Retinal pigment epithelial cell (primary cell): ENCODE results near the gene FNDC3B.

Source experiments
- DNase-seq: peaks from one replicate; pipeline ENCODE4 v3.0.0-alpha.2; 2010; ENCODE audit warnings: low read depth
- H3K4me3 ChIP-seq: 2 replicates; pipeline ENCODE4 v1.5.1; 2011; ENCODE audit warnings: mild to moderate bottlenecking, low read length, control low read depth, moderate library complexity
- TF ChIP-seq, protein P1 (sequence below): conservative IDR thresholded peaks from 2 replicates; pipeline ENCODE4 v1.5.1; 2011; ENCODE audit warnings: low read depth, low read length, control low read depth, inconsistent platforms

Gene FNDC3B

DNA sequence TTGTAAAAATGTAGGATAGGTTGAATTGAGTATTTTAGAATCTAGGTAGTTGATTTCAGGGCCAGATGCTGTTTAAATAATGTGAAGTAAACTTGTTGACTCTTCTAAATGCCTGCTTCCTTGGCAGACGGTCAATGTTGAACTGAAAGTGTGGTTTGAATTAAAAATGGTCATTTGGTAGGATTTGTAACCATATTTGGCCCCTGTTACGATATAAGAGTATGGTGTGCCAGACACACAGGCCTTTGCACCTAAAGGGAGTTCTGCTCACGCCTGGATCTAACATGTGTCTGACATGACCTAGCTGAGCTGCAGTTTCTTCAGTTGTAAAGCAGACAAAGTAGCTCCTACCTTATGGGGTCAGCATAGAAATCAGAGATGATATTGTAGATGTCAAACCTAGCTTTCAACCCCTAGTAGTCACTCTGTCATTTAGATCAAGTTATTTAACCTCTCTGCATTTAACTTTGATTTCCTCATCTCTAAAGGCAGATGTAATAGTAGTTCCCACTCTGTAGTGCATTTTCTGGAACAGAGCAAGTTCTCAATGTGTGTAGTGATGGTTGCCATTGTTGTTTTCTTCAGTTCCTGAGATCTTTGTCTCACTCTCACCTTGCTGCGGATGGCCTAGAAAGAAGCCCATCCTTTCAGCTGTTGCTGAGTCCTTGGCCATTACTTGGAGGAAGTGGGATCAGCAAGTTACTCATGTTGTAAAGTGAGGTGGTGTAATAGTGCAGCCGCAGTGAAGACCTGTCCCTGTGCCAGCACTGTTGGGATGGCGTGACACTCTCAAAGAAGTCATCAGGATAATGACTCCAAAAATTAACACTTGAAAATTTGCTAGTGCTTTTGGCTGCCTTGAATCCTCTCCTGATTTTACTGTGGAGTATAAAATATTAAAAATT is 318.7 kb downstream of the FNDC3B start:
- no peak overlapping the region for H3K4me3 ChIP-seq
- DNase-seq, result no peak
- TF ChIP-seq, protein P1, sequence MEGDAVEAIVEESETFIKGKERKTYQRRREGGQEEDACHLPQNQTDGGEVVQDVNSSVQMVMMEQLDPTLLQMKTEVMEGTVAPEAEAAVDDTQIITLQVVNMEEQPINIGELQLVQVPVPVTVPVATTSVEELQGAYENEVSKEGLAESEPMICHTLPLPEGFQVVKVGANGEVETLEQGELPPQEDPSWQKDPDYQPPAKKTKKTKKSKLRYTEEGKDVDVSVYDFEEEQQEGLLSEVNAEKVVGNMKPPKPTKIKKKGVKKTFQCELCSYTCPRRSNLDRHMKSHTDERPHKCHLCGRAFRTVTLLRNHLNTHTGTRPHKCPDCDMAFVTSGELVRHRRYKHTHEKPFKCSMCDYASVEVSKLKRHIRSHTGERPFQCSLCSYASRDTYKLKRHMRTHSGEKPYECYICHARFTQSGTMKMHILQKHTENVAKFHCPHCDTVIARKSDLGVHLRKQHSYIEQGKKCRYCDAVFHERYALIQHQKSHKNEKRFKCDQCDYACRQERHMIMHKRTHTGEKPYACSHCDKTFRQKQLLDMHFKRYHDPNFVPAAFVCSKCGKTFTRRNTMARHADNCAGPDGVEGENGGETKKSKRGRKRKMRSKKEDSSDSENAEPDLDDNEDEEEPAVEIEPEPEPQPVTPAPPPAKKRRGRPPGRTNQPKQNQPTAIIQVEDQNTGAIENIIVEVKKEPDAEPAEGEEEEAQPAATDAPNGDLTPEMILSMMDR, result no peak

DNA sequence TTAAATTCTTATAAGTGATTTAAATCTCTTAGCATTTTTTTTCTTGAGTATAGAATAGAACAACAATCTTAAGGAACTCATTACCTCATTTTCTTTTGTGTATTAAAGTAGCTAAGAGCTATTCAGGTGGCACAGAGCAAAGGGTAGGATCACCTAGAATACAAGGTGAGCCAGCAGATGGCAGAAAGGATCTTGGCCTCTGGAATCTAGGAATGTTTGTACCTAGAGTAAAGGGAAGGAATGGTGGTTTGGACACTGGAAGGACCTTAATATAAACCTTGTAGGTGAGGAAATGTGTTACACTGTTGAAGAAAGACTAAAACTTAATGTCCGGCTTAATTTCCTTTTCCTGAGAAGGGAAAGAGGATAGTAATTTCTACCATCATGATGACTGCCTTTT is 319.9 kb downstream of the FNDC3B start:
- TF ChIP-seq, protein P1, result no peak
- H3K4me3 ChIP-seq, result no peak overlapping the region
- no peak for DNase-seq

DNA sequence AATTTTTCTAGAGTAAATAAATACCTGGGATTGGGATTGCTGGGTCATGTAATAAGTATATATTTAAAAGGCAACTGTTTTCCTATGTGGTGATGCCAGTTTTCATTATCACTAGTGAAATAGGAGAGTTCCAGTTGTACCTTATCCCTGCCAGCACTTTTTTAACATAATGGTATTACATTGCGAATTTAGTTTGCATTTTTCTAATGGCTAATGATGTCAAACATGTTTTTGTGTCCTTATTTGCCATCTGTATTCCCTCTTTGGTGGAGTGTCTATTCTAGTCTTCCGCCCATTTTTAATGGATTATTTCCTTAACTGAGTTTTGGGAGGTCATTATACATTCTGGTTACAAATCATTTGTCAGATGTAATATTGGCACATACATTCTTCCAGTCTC is 320.6 kb downstream of the FNDC3B start:
- no peak for DNase-seq
- no peak overlapping the region for H3K4me3 ChIP-seq
- TF ChIP-seq, protein P1, result no peak

GRCh38 chr3:172362583-172362982 is 323.2 kb downstream of the FNDC3B start:
- no peak overlapping the region for H3K4me3 ChIP-seq
- DNase-seq, result no peak
- TF ChIP-seq, protein P1, result no peak

GRCh38 chr3:172364374-172365027 is 325.1 kb downstream of the FNDC3B start:
- H3K4me3 ChIP-seq, result no peak overlapping the region
- DNase-seq, result no peak
- TF ChIP-seq, protein P1, result no peak

DNA sequence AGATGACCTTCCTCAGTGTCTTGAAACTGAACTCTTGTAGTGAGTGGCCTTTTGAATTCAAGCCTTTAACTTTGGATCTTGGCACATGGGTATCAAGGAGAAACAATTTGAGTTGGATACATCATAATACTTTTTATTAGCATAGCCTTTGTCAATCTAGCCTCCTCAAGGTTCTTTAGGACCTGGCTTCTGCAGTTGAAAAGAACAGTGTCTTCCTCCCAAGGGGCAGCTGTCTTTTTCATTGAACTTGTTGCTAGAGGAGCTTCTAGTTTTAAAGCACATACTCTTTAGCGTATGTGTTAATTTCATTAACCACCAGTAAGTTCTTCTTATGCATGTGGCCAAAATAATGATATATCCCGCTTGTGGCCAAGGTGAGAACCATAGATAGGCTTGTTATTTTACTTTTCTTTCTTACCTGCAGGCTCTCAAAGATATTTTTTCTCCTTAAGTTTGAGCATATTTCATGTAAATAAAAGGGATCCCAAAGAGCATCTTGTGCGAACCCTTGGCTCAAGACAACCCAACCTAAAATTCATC is 325.7 kb downstream of the FNDC3B start:
- TF ChIP-seq, protein P1, result no peak
- DNase-seq, result no peak
- H3K4me3 ChIP-seq, result no peak overlapping the region
